Activated naive CD8-positive, alpha-beta T cell treated with anti-CD3 and anti-CD28 coated beads, Interleukin-2, amount 10 ng/mL, durations not matched to agents 7 days and 5 days (primary cell): Measurements from ENCODE around the gene USP5. TPM values are rescaled to one million over a fixed set of nuclear protein-coding genes. Genes with fewer than 3 reads are reported as not detected.

Experiments used
- ATAC-seq: fragments of 150-1000 bp; cut with Tn5 transposase; one replicate; pipeline ENCODE4 v1.10.0; 2021; ENCODE audit warnings: low read depth, moderate library complexity
- POLR2A ChIA-PET: fragments of 350-600 bp; sonication (Branson Sonifier 250); formaldehyde crosslinking; loops from one replicate; lab custom pipeline; 2021; ENCODE audit warnings: antibody characterized with exemption; lab: Charles Lee
- DNase-seq: peaks from one replicate; pipeline ENCODE4 v3.0.0; 2021
- H3K27ac Mint-ChIP-seq: one replicate; pipeline ENCODE4 v1.8.0; 2022; ENCODE audit warnings: mild to moderate bottlenecking, mixed read lengths
- H3K27me3 Mint-ChIP-seq: one replicate; pipeline ENCODE4 v1.8.0; 2022; ENCODE audit warnings: mild to moderate bottlenecking, moderate library complexity, mixed read lengths
- H3K36me3 Mint-ChIP-seq: one replicate; pipeline ENCODE4 v1.8.0; 2021; ENCODE audit warnings: mild to moderate bottlenecking, mixed read lengths
- H3K4me1 Mint-ChIP-seq: one replicate; pipeline ENCODE4 v1.8.0; 2021; ENCODE audit warnings: mixed read lengths
- H3K4me3 Mint-ChIP-seq: one replicate; pipeline ENCODE4 v1.8.0; 2022; ENCODE audit warnings: mild to moderate bottlenecking, moderate library complexity, mixed read lengths
- H3K9me3 Mint-ChIP-seq: one replicate; pipeline ENCODE4 v1.8.0; 2021; ENCODE audit warnings: mixed read lengths
- total RNA-seq, 2 experiments: library from RNA; stranded (reverse); gene quantifications; one replicate each; pipeline ENCODE4 v1.2.3, GENCODE V29; 2021

USP5 gene
- 10 to 100 TPM; 84.8 to 95.4 TPM for total RNA-seq

DNA sequence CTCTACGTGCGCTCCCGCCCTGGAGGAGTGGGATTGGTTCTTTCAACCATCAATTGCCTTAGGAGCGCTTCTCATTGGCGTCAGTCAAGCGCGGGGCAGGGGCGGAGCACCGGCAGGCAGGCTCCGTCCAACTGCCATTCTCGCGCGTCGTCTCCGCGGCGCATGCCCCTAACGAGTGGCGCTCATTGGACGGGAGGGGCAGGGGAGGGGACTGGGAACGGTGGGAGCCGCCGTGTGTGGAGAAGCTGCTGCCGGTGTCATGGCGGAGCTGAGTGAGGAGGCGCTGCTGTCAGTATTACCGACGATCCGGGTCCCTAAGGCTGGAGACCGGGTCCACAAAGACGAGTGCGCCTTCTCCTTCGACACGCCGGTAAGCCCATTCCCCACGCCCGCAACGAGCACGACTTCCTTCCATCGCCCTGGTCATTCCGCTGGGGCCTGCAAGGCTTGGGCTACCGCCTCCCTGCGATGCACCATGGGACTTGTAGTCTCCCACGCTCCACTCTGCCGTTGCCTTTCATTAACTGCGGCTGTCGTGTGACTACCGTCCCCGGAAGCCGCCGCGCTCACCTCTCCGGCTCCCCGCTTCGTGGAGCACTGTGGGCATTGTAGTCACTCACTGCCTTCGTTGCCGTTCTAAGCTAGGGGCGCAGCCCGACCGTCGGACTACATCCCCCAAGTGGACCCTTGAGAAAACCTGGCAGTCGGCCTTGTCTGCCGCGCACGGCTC, at the start of gene USP5:
Gene USP5 (plus strand): TSS at position 230 of the 730 bp plus-strand sequence. CDS start 30 bp downstream, at position 260.
- Mint-ChIP-seq H3K36me3 (peaks cover 30% of the 10 kb centered on the region), H3K27me3 (no peaks in the 10 kb centered on the region), H3K27ac (peak within 1 kb of the TSS; percentile 99), H3K9me3 (no peaks in the 10 kb centered on the region), H3K4me3 (peak within 1 kb of the TSS; percentile 96), H3K4me1 (peaks cover 37% of the 10 kb centered on the region)
- DNase-seq (peak; percentile 94), ATAC-seq (peak; percentile 79)
- POLR2A ChIA-PET: interaction anchor here (0.6 to 7.2 kb wide), 37 partner anchors 9 to 400 kb away, joined by 3 to 106 read pairs (median 5); partner anchors contain the start of genes C12orf57, C1RL, COPS7A and GNB3

- no peak for DNase-seq
- Mint-ChIP-seq H3K4me3 (no peak overlapping the region), H3K9me3 (no peaks in the 10 kb centered on the region), H3K4me1 (no peaks in the 10 kb centered on the region), H3K27me3 (peaks cover 29% of the 10 kb centered on the region), H3K27ac (no peak overlapping the region), H3K36me3 (no peaks in the 10 kb centered on the region)
- POLR2A ChIA-PET: interaction anchor here (0.7 kb wide), 1 partner anchor 53 kb away, joined by 8 read pairs; no protein-coding TSS in a partner anchor
- ATAC-seq: no peak
Observed at GRCh38 chr12:6807170-6807569, 44.8 kb upstream of the USP5 start.

DNA sequence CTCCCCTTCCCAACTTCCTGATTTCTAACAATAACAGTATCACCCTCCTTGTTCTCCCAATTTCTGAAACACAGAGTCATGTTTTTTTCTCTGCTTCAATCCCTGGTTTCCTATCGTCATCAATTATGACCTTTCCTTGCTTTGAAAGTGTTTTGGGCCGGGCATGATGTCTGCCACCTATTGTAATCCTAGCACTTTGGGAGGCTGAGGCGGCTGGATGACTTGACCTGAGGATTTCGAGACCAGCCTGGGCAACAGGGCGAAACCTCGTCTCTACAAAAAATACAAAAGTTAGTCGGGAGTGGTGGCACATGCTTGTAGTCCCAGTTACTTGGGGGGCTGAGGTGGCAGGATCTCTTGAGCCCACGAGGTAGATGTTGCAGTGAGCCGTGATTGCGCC, 42.9 kb upstream of the USP5 start:
- H3K9me3 Mint-ChIP-seq: no peaks in the 10 kb centered on the region
- DNase-seq: no peak
- H3K36me3 Mint-ChIP-seq: no peaks in the 10 kb centered on the region
- no peak overlapping the region for H3K4me3 Mint-ChIP-seq
- H3K4me1 Mint-ChIP-seq: no peaks in the 10 kb centered on the region
- H3K27me3 Mint-ChIP-seq: peaks cover 38% of the 10 kb centered on the region
- no peak for ATAC-seq
- H3K27ac Mint-ChIP-seq: no peak overlapping the region
- POLR2A ChIA-PET: interaction anchor here (1.2 kb wide), 1 partner anchor 16 kb away, joined by 3 read pairs; no protein-coding TSS in a partner anchor

DNA sequence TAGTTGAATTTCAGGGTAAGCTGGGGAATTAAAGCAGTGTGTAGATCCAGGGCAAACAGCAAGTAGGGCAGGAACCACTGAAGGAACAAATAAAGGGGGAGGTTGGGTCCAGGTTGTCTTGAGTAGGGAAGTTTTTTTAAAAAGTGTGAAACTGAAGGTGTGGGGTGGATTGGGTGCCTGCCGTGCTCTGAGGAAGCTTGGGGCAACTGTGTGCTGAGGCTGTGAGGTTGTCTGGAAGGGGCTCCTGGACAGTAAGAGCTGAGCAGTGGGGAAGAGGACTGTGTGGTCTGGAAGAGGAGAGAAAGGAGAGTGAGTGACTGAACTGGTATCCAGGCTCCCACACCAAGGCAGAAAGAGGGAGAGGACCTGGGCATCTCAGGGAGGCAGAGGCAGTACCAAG, 41.2 kb upstream of the USP5 start:
- H3K27me3 Mint-ChIP-seq: peaks cover 37% of the 10 kb centered on the region
- POLR2A ChIA-PET: interaction anchor here (0.6 to 0.7 kb wide), 2 partner anchors 65 to 246 kb away, joined by 3 read pairs; no protein-coding TSS in a partner anchor

DNA sequence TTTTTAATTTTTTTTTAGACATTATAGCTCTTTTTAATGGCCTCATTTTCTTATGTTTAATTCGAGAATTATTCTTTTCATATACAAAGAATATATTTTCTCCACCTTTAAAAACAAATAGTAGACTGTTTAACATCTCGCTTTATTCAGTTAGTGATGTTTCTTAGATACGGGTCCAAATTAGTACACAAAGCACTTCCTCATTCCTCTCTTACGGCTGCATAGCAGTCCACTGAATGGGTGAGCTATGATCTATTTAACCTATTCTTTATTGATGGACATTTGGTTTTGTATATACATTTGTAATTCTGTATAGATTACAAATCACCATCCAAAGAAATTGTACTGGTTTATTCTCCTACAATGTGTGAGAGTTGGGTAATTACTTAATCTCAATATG, 38.6 kb upstream of the USP5 start:
- H3K36me3 Mint-ChIP-seq: no peaks in the 10 kb centered on the region
- no peak overlapping the region for H3K27ac Mint-ChIP-seq
- peaks cover 33% of the 10 kb centered on the region for H3K27me3 Mint-ChIP-seq
- POLR2A ChIA-PET: interaction anchor here (0.7 kb wide), 2 partner anchors 128 to 181 kb away, joined by 6 to 7 read pairs; no protein-coding TSS in a partner anchor
- H3K4me3 Mint-ChIP-seq: no peak overlapping the region
- ATAC-seq (no peak), DNase-seq (no peak)
- no peaks in the 10 kb centered on the region for H3K4me1 Mint-ChIP-seq
- no peaks in the 10 kb centered on the region for H3K9me3 Mint-ChIP-seq

More for the DNA sequence above, 41.2 kb upstream of the USP5 start:
- ATAC-seq (no peak), DNase-seq (no peak)
- H3K27ac Mint-ChIP-seq: no peak overlapping the region
- H3K4me1 Mint-ChIP-seq: no peaks in the 10 kb centered on the region
- no peak overlapping the region for H3K4me3 Mint-ChIP-seq
- H3K36me3 Mint-ChIP-seq: no peaks in the 10 kb centered on the region
- H3K9me3 Mint-ChIP-seq: no peaks in the 10 kb centered on the region

- Mint-ChIP-seq H3K4me1 (peaks cover 7% of the 10 kb centered on the region), H3K36me3 (no peaks in the 10 kb centered on the region), H3K4me3 (no peak overlapping the region), H3K9me3 (no peaks in the 10 kb centered on the region), H3K27ac (no peak overlapping the region), H3K27me3 (peaks cover 31% of the 10 kb centered on the region)
- POLR2A ChIA-PET: interaction anchor here (0.6 kb wide), 1 partner anchor 38 kb away, joined by 3 read pairs; no protein-coding TSS in a partner anchor
- DNase-seq (no peak), ATAC-seq (no peak)
Observed at GRCh38 chr12:6816598-6816997, 35.4 kb upstream of the USP5 start.

DNA sequence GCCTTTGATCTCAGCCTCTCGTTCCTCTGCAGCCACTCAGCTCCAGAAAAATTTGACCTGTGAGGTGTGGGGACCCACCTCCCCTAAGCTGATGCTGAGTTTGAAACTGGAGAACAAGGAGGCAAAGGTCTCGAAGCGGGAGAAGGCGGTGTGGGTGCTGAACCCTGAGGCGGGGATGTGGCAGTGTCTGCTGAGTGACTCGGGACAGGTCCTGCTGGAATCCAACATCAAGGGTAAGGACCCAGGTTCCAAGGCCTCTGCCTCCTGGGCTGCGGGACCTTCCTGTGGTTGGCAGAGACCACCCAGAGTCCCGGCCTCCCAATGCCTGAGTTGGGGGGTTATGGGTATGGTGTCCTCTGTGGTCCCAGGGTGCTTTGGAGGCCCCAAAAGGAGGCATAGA, 34.9 kb upstream of the USP5 start:
- no peak overlapping the region for H3K27ac Mint-ChIP-seq

GRCh38 chr12:6817662-6818157, 34.2 kb upstream of the USP5 start:
- ATAC-seq: no peak
- POLR2A ChIA-PET: no interaction called here
- DNase-seq: no peak
- H3K9me3 Mint-ChIP-seq: no peaks in the 10 kb centered on the region
- no peak overlapping the region for H3K4me3 Mint-ChIP-seq
- H3K4me1 Mint-ChIP-seq: peaks cover 10% of the 10 kb centered on the region
- H3K27me3 Mint-ChIP-seq: peaks cover 37% of the 10 kb centered on the region
- H3K36me3 Mint-ChIP-seq: no peaks in the 10 kb centered on the region
- peak overlapping the region; percentile 0 for H3K27ac Mint-ChIP-seq

More for the DNA sequence above, 34.9 kb upstream of the USP5 start:
- ATAC-seq (no peak), DNase-seq (no peak)
- Mint-ChIP-seq H3K36me3 (no peaks in the 10 kb centered on the region), H3K4me1 (peaks cover 10% of the 10 kb centered on the region), H3K9me3 (no peaks in the 10 kb centered on the region), H3K4me3 (no peak overlapping the region), H3K27me3 (peaks cover 33% of the 10 kb centered on the region)
- POLR2A ChIA-PET: no interaction called here

- H3K9me3 Mint-ChIP-seq: no peaks in the 10 kb centered on the region
- POLR2A ChIA-PET: no interaction called here
- peaks cover 42% of the 10 kb centered on the region for H3K27me3 Mint-ChIP-seq
Observed at GRCh38 chr12:6818222-6818621, 33.7 kb upstream of the USP5 start.

GRCh38 chr12:6818645-6819044, 33.3 kb upstream of the USP5 start:
- H3K9me3 Mint-ChIP-seq: no peaks in the 10 kb centered on the region
- no peak for ATAC-seq
- peaks cover 40% of the 10 kb centered on the region for H3K27me3 Mint-ChIP-seq
- POLR2A ChIA-PET: no interaction called here
- peaks cover 10% of the 10 kb centered on the region for H3K4me1 Mint-ChIP-seq
- H3K27ac Mint-ChIP-seq: no peak overlapping the region
- H3K4me3 Mint-ChIP-seq: no peak overlapping the region
- DNase-seq: no peak
- H3K36me3 Mint-ChIP-seq: no peaks in the 10 kb centered on the region

More at GRCh38 chr12:6818222-6818621, 33.7 kb upstream of the USP5 start:
- no peak for ATAC-seq
- no peak overlapping the region for H3K27ac Mint-ChIP-seq
- no peak overlapping the region for H3K4me3 Mint-ChIP-seq
- DNase-seq: no peak
- peaks cover 10% of the 10 kb centered on the region for H3K4me1 Mint-ChIP-seq
- no peaks in the 10 kb centered on the region for H3K36me3 Mint-ChIP-seq

DNA sequence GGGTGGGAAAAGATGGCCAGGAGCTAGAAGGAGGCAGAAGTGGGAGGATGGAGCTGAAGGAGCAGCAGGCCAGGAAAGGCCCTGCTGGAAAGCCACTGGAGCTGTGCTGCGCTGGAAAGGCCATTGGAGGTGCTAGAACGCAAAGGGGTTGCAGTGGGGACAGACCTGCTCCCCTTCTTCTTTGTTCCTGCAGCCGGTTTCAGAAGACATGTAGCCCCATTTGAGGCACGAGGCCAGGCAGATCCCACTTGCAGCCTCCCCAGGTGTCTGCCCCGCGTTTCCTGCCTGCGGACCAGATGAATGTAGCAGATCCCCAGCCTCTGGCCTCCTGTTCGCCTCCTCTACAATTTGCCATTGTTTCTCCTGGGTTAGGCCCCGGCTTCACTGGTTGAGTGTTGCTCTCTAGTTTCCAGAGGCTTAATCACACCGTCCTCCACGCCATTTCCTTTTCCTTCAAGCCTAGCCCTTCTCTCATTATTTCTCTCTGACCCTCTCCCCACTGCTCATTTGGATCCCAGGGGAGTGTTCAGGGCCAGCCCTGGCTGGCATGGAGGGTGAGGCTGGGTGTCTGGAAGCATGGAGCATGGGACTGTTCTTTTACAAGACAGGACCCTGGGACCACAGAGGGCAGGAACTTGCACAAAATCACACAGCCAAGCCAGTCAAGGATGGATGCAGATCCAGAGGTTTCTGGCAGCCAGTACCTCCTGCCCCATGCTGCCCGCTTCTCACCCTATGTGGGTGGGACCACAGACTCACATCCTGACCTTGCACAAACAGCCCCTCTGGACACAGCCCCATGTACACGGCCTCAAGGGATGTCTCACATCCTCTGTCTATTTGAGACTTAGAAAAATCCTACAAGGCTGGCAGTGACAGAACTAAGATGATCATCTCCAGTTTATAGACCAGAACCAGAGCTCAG, 32.6 kb upstream of the USP5 start:
- Mint-ChIP-seq H3K27ac (no peak overlapping the region), H3K9me3 (no peaks in the 10 kb centered on the region), H3K36me3 (no peaks in the 10 kb centered on the region), H3K27me3 (peaks cover 35% of the 10 kb centered on the region), H3K4me1 (peaks cover 10% of the 10 kb centered on the region), H3K4me3 (no peak overlapping the region)
- POLR2A ChIA-PET: interaction anchor here (0.8 to 1.0 kb wide), 2 partner anchors 28 to 66 kb away, joined by 3 read pairs; partner anchors contain the start of gene MLF2
- no peak for DNase-seq
- ATAC-seq: no peak

- POLR2A ChIA-PET: interaction anchor here (0.6 to 1.0 kb wide), 3 partner anchors 28 to 324 kb away, joined by 3 read pairs; partner anchors contain the start of gene MLF2
- Mint-ChIP-seq H3K36me3 (no peaks in the 10 kb centered on the region), H3K4me3 (no peak overlapping the region), H3K27ac (no peak overlapping the region), H3K4me1 (peaks cover 10% of the 10 kb centered on the region), H3K9me3 (no peaks in the 10 kb centered on the region), H3K27me3 (peaks cover 38% of the 10 kb centered on the region)
- no peak for DNase-seq
- ATAC-seq: no peak
Observed at GRCh38 chr12:6820166-6820565, 31.8 kb upstream of the USP5 start.
